GM19452 (cell line): ENCODE results near the gene ANKRD2.
"Not testable (repeated sequence)": the region's sequence is repeated elsewhere in the genome, so short reads cannot be mapped to it uniquely, and the experiment has no call there.

Experiments used
- ATAC-seq: cut with Tn5 transposase; IDR thresholded peaks from one replicate; pipeline ENCODE4 v1.9.1; 2021; ENCODE audit not compliant: unreplicated experiment

The ANKRD2 gene

DNA sequence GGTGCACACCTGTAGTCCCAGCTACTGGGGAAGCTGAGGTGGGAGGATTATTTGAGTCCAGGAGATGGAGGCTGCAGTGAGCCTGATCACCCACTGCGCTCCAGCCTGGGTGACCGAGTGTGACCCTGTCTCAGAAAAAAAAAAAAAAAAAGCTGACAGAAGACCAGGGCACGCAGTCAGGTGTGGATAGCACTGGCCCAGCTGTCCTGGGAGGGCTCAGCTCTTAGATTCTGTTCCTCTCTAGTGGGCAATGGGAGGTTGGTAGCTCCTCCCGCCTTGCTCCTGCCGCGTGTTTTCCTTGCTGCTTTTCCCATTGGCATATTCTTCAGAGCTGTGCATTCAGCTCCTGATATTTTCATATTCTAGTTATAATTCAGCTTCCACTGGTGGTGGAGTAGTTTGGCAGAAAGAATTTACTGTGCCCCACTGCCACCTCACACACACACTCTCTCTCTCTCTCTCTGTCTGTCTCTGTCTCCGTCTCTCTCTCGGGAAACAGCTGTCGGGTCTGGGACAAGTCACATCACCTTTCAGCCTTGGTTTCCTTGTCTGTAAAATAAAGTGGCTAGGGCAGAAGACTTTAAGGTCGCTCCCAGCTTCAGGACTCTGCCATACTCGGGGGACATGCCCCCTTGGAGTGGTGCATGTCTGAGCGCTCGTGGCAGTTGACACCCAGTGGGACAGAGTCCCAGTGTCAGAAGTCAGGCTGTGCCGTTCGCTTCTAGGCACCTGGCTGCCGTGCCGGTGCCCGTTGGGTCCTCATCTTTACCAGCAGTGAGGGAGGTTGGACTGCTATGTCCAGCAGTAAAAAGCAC is 25.9 kb upstream of the ANKRD2 start:
- ATAC-seq = no peak

DNA sequence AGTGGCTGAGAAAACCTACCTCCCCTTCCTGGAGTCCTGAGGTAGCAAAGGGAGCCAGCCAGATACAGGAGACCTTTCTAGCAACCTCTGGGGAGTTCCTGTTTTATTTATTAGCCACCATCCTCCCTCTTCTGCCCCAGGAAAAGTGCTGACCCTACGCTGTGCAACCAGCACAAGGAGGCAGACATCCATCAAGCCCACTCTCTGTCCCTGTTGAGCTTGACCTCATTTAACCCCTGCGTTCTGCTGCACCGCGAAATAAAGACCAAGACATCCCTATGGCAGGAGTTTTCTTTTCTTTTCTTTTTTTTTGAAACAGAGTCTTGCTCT is 25.3 kb upstream of the ANKRD2 start:
- ATAC-seq = no peak

GRCh38 chr10:97547962-97548361 is 24.6 kb upstream of the ANKRD2 start:
- no peak for ATAC-seq

- no peak for ATAC-seq
These were observed 23.6 kb upstream of the ANKRD2 start for GRCh38 chr10:97548828-97549455.

- no peak for ATAC-seq
These were observed 22.8 kb upstream of the ANKRD2 start for GRCh38 chr10:97549587-97550322.

DNA sequence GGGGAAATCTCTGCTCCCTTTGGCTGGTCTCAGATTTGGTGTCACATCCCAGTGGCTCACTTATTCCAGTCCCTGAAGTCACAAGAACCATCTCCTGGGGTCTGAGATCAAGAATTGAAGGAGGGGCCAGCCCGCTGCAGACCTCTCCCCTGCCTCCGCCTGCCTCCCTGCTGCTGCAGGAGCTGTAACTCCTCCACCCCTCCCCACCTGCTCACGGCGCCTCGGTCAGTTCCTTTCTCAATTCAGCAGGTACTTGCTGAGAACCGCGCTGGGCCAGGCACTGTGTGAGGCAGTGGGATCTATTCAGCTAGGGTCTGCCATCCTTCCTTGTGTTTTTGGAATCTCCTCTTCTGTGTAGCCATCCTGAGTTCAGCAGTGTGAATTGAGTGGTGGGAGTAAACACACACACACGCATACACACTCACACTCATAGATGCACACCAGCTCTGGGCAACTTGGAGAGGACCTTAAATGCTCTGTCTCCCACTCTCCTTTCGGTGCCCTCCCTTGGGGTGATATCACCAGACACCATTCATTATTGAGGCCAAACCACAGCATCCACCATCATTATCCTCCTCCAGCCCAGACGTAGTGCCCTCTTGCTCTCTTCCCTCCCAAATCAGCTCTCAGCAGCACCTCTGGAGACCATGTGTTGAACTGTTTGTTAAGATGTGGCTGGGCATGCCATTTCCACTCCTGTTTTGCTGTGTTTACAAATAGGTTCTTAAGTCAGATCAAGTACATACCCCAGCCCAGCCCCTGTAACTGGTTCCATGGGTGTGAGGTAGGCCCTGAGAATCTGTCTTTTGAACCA is 22.0 kb upstream of the ANKRD2 start:
- ATAC-seq = no peak

DNA sequence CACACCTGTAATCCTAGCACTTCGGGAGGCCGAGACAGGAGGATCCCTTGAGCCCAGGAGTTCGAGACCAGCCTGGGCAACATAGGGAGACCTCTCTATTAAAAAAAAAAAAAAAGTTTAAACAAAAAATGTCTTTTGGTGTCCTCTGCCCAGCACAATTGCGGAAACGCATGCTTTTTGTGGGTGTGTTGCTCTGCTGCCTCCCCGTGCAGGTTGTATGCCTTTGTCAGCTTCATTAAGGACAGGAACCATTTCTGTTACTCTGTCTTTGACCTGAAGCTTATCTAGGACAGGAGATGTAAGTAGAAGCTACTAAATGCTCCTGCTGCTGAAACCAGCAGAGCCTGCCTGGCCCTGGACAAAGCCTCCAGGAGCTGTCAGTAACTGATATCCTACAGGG is 21.3 kb upstream of the ANKRD2 start:
- ATAC-seq = no peak

DNA sequence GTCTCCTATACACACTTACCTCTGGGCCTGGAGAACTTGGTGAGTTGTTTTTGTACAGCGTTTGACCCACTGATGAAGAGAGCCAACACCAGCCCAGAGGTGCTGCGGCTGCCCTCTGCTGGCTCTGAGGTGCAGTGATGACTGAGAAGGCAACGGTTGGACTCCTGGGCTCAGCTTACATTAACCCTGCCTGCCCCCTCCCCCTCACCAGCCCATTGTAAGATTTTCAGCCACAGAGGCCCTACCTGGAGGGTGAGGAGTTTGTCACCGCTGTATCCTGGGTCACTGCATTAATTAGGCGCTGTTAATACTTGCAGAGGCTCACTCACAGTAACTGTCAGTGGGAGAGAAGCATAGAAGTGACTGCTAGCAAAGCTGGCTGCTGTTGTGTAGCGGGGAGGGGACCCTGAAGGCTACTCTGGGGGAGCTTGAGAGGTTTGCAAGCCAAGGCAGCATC is 19.0 kb upstream of the ANKRD2 start:
- no peak for ATAC-seq

DNA sequence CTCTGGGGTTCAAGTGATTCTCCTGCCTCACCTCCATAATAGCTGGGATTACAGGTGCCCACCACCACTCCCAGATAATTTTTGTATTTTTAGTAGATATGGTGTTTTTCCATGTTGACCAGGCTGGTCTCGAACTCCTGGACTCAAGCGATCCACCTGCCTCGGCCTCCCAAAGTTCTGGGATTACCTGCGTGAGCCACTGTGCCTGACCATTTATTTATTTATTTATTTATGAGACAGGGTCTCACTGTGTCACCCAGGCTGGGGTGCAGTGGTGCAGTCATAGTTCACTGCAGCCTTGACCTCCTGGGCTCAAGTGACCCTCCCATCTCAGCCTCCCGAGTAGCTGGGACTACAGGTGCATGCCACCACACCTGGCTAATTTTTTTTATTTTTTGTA is 18.2 kb upstream of the ANKRD2 start:
- not testable (repeated sequence) for ATAC-seq

DNA sequence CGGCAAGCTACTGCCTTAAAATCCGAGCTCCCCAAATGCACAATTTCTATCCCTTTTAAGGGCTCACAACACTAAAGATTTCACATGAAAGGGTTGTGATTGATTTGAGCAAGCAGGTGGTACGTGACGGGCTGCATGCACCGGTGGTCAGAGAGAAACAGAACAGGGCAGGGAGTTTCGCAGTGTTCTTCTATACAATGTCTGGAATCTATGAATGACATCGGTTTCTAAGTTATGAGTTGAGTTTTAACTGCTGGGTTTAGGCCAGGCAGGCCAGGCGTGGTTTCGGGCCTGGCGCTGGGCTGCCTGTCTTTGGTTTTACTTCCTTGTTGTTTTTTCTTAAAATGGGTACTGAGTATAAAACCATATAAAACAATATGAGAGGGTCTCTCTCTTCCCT is 17.0 kb upstream of the ANKRD2 start:
- ATAC-seq = not testable (repeated sequence)

- ATAC-seq = not testable (repeated sequence)
These were observed 11.7 kb upstream of the ANKRD2 start for GRCh38 chr10:97560731-97561381.

DNA sequence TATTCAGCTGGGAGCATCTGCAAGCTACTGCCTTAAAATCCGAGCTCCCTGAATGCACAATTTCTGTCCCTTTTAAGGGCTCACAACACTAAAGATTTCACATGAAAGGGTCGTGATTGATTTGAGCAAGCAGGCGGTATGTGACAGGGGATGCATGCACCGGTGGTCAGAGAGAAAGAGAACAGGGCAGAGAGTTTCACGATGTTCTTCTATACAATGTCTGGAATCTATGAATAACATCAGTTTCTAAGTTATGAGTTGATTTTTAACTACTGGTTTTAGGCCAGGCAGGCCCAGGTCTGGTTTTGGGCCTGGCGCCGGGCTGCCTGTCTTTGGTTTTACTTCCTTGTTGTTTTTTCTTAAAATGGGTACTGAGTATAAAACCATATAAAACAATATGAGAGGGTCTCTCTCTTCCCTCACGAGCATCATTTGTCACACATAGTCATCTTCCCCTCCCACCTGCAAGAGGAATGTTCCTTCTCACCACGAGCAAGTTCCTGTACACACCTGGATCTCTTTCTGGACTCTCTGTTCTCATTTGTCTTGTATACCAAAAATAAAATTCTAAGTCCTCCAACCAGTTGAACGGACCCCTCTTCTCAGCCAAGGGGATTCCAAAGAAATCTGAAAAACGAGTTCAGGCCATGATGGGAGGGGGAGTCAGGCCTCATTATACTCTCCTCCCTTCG is 11.0 kb upstream of the ANKRD2 start:
- ATAC-seq = not testable (repeated sequence)

DNA sequence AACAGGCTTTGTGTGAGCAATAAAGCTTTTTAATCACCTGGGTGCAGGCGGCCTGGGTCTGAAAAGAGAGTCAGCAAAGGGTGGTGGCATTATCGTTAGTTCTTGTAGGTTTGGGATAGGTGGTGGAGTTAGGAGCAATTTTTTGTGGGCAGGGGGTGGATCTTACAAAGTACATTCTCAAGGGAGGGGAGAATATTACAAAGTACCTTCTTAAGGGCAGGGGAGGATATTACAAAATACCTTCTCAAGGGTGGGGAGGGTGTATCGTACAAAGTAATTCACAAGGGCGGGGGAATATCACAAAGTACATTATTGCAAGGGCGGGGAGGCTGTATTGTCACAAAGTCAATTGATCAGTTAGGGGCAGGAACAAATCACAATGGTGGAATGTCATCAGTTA is 10.2 kb upstream of the ANKRD2 start:
- ATAC-seq = not testable (repeated sequence)

DNA sequence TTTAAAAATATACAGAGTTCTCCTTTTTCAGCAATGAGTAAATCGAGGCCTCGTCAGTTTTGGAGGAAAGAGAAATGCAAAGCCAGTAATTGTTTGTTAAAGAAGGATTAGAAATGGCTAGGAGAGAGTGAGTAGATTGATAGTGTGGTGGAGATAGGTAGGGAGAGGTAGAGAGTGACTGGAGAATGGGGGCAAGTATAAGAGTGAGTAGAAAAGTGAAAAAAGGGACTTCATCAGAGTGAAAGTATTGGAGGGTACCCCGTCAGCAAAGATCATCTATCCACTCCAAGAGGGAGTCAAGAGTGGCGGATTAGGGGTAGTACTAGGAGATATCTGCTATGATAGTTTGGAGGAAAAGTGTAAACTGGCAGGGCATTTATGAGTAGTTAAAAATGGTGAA is 9.2 kb upstream of the ANKRD2 start:
- ATAC-seq = no peak

DNA sequence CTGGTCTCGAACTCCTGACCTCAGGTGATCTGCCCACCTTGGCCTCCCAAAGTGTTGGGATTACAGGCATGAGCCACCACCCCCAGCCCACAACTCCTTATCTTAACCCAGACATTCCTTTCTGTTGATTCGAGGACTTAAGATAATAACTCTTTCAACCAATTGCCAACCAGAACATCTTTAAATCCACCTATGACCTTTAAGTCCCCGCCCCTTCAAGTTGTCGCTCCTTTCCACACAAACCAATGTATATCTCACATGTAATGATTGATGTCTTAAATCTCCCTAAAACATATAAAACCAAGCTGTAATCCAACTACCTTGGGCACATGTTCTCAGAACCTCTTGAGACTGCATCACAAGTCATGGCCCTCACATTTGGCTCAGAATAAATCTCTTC is 7.8 kb upstream of the ANKRD2 start:
- no peak for ATAC-seq

DNA sequence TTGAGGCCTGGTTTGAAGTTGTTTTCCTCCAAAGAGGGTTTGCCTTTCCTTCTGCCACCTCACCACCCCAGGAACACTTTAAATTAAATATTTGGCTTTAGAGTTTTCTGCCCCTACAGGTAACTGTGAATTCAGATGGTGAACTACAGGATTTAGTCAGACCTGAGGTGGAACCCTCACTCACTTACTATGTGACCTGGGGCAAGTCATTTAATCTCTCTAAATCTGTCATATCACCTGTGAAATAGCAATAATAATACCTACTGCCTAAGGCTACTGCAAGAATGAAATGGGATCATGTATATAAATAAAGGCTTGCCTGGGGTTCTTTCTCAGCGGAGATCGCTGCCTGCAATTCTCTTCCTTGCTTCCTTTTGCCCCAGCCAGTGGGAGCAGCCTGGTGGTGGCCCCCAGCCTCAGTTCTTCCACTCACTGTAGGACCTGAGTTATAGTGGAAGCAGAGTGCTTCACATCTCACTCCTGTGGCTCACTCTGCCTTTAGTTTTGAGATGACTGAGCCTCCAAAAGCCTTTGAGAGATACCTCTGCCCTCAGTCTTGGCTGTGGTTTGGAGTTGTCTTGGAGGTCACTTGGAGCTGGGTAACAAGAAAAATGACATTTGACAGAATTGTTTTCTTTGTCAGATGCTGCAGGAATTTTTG is 6.1 kb upstream of the ANKRD2 start:
- ATAC-seq = no peak

GRCh38 chr10:97567891-97568290 is 4.7 kb upstream of the ANKRD2 start:
- no peak for ATAC-seq

DNA sequence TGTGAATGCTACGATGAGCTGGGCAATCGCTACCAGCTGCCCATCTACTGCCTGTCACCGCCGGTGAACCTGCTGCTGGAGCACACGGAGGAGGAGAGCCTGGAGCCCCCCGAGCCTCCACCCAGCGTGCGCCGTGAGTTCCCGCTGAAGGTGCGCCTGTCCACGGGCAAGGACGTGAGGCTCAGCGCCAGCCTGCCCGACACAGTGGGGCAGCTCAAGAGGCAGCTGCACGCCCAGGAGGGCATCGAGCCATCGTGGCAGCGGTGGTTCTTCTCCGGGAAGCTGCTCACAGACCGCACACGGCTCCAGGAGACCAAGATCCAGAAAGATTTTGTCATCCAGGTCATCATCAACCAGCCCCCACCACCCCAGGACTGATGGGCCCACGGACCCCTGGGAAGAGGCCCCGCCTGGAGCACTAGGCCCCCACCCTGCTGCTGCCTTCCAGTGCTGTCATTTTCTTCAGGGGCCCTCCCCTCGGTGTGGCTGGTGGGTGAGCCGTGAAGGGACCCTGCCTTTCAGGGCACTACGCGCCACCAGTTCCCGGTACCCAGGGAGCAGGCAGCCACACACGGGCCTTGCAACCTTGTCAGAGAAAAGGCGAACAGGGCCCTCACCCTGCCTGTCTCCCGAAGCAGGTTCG is 2.3 kb upstream of the ANKRD2 start:
- no peak for ATAC-seq
